Heart left ventricle (tissue), 16 donors: Measurements from ENCODE around the gene DUS1L. TPM values are rescaled to one million over a fixed set of nuclear protein-coding genes. Genes with fewer than 3 reads are reported as not detected.

Experiments used
- ATAC-seq, 4 donors: fragments of 200-7000 bp; cut with Tn5 transposase; one replicate each; pipeline ENCODE4 v1.9.1; 2020 to 2022; ENCODE audit warnings: moderate library complexity in 4 of 4, mild to moderate bottlenecking in 3 of 4, moderate number of reproducible peaks in 1 of 4
- DNase-seq, 5 donors: peaks; one replicate each; pipeline ENCODE4 v3.0.0-alpha.2; 2020
- H3K27ac ChIP-seq, 12 donors: fragments of 200-600 bp; sonication (generic) in 4 of 12; one replicate each; pipeline versions ENCODE4 v1.5.0 to v1.8.0; 2016 to 2022; ENCODE audit warnings: mild to moderate bottlenecking in 2 of 12
- H3K27me3 ChIP-seq, 9 donors: fragments of 200-600 bp; sonication (generic) in 2 of 9; one replicate each; pipeline versions ENCODE4 v1.5.1 to v1.8.0; 2016 to 2022; ENCODE audit warnings: mild to moderate bottlenecking in 3 of 9
- H3K36me3 ChIP-seq, 9 donors: fragments of 200-600 bp; sonication (generic) in 2 of 9; one replicate each; pipeline versions ENCODE4 v1.5.0 to v1.8.0; 2018 to 2022; ENCODE audit warnings: mild to moderate bottlenecking in 2 of 9
- H3K4me1 ChIP-seq, 12 donors: fragments of 200-600 bp; sonication (generic) in 4 of 12; one replicate each; pipeline versions ENCODE4 v1.5.0 to v1.8.0; 2016 to 2022; ENCODE audit warnings: mild to moderate bottlenecking in 3 of 12
- H3K4me3 ChIP-seq, 12 donors: fragments of 200-600 bp; sonication (generic) in 4 of 12; one replicate each; pipeline versions ENCODE4 v1.5.0 to v1.8.0; 2017 to 2022; ENCODE audit warnings: mild to moderate bottlenecking in 9 of 12, moderate library complexity in 4 of 12
- H3K9me3 ChIP-seq, 12 donors: fragments of 200-600 bp; sonication (generic) in 4 of 12; one replicate each; pipeline versions ENCODE4 v1.5.0 to v1.8.0; 2016 to 2022; ENCODE audit warnings: mild to moderate bottlenecking in 1 of 12
- POLR2A ChIP-seq, 2 donors: fragments of 450-650 bp; IDR thresholded peaks; one replicate each; pipeline ENCODE4 v1.6.1; 2017; ENCODE audit warnings: antibody characterized with exemption in 2 of 2, mild to moderate bottlenecking in 2 of 2, moderate library complexity in 2 of 2
- WGBS, 4 donors: extraction: QIAGEN DNeasy Blood & Tissue Kit in 2 of 4; methylation state at CpG; one replicate each; pipeline versions ENCODE4 v1.1.5 to v1.1.7; 2013 to 2018; 5-methylcytosine and 5-hydroxymethylcytosine counted together
- intact Hi-C, 10 donors: fragments of 100-400 bp; cut with DNase I; formaldehyde crosslinking; loops; one replicate each; pipeline versions ENCODE4 v1.11.1 to v1.14.2; 2022
- polyA plus RNA-seq, 2 donors: library from polyadenylated mRNA; stranded (reverse); fragments of 200-250 nt; gene quantifications; one replicate each; pipeline ENCODE4 v1.2.3, GENCODE V29; 2013
- total RNA-seq, 9 donors: library from RNA; depleted of rRNA in 2 of 9; stranded (reverse); fragments of >200 nt in 2 of 9; fragmentation: NEBNext Ultra II Directional in 3 of 9; extraction: Animal tissue kit (Norgen Biotek cat#: 25700) in 3 of 9; gene quantifications; one replicate each; pipeline versions ENCODE4 v1.1.0 to v1.2.4, GENCODE V29; 2016 to 2023
- TF ChIP-seq, protein P1 (sequence below), 12 donors: fragments of 200-600 bp; sonication (generic) in 4 of 12; IDR thresholded peaks; one replicate each; pipeline versions ENCODE4 v1.5.0 to v1.8.0; 2018 to 2022; ENCODE audit warnings: antibody characterized with exemption in 12 of 12, mild to moderate bottlenecking in 5 of 12
- donor health status: ischemic (EF 13 %, LVEDD 7.1; RV severe dilation, severe dysfunction).
- donor health status: healthy with polysubstance abuse.
- donor health status: DM: no; HTN: yes; CAD: no.
- donor health status: DM: no; HTN: no; CAD: no.
- donor health status: ischemic (EF 25% LVEDD 6.9; RV normal size, moderate dysfunction).
- donor health status: ischemic (EF 25% LVEDD 5.7; RV mildly dilated, moderate dysfunction).
- donor health status: healthy.
- donor health status: DM: yes; HTN: yes; CAD: no.
- donor health status: ischemic (EF 35%, LVEDD 5.7; RV mildly dilated, moderate dysfunction).
- donor health status: nonischemic (EF 11% LVEDD 7.7; RV severe dilation, severe dysfunction).
- donor health status: DM: yes; HTN: yes; CAD: no.
- donor health status: PGD.
- donor health status: ischemic (EF 29% LVEDD 5.4; RV normal size, mild dysfunction).
- donor health status: nonischemic (EF 23%, LVEDD 6.1; RV moderate dilation, normal function).

Gene DUS1L
- total and polyA plus RNA-seq, 11 donors, result 41.5 to 113 (median 60.4) TPM

- intact Hi-C loops, result loop anchor here in 4 of 10 donors (1.0 to 10.0 kb wide), 4 partner anchors 59 to 287 kb away; partner anchors contain the start of gene FASN (in 2 of the 4)
- TF ChIP-seq, protein P1, sequence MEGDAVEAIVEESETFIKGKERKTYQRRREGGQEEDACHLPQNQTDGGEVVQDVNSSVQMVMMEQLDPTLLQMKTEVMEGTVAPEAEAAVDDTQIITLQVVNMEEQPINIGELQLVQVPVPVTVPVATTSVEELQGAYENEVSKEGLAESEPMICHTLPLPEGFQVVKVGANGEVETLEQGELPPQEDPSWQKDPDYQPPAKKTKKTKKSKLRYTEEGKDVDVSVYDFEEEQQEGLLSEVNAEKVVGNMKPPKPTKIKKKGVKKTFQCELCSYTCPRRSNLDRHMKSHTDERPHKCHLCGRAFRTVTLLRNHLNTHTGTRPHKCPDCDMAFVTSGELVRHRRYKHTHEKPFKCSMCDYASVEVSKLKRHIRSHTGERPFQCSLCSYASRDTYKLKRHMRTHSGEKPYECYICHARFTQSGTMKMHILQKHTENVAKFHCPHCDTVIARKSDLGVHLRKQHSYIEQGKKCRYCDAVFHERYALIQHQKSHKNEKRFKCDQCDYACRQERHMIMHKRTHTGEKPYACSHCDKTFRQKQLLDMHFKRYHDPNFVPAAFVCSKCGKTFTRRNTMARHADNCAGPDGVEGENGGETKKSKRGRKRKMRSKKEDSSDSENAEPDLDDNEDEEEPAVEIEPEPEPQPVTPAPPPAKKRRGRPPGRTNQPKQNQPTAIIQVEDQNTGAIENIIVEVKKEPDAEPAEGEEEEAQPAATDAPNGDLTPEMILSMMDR (IDR thresholded peaks at IDR 0.05), result no peak
- TF ChIP-seq POLR2A (IDR thresholded peaks at IDR 0.05), result no peak
- no peak for ATAC-seq
- Histone ChIP-seq H3K36me3 (peaks cover 0 to 5% (median 0%) of the 10 kb centered on the region in 9 donors), H3K27me3 (no peaks in the 10 kb centered on the region), H3K9me3 (no peaks in the 10 kb centered on the region), H3K4me3 (peak overlapping the region in 10 of 12 donors; percentile 60 to 92 (median 73)), H3K27ac (peak overlapping the region in 11 of 12 donors; percentile 91 to 98 (median 95)), H3K4me1 (peaks cover 4 to 31% (median 14%) of the 10 kb centered on the region in 12 donors)
- WGBS, 4 donors, result 7 to 12% (median 10%) methylated on average over 10 of the region's 10 CpGs
- no peak for DNase-seq
Measured at GRCh38 chr17:82037889-82038195, 27.8 kb downstream of the DUS1L start.

- intact Hi-C loops, result loop anchor here in 4 of 10 donors (1.0 to 10.0 kb wide), 4 partner anchors 60 to 288 kb away; partner anchors contain the start of gene FASN (in 2 of the 4)
- WGBS, 4 donors, result 0 to 1% (median 1%) methylated on average over 45 to 92 of the region's 92 CpGs
- TF ChIP-seq POLR2A (IDR thresholded peaks at IDR 0.05), result peak; percentile 75 to 96
- TF ChIP-seq, protein P1 (IDR thresholded peaks at IDR 0.05), result peak; percentile 72 to 93 (median 82)
- Histone ChIP-seq H3K4me1 (peaks cover 4 to 31% (median 15%) of the 10 kb centered on the region in 12 donors), H3K27ac (peak within 1 kb of the TSS; percentile 91 to 98 (median 94)), H3K9me3 (no peaks in the 10 kb centered on the region), H3K36me3 (peaks cover 0 to 5% (median 0%) of the 10 kb centered on the region in 9 donors), H3K27me3 (peaks cover 0 to 5% (median 0%) of the 10 kb centered on the region in 9 donors), H3K4me3 (peak within 1 kb of the TSS; percentile 49 to 92 (median 73))
- DNase-seq (peak; percentile 97 to 99 (median 98)), ATAC-seq (peak; percentile 97 to 98 (median 97))
Measured at GRCh38 chr17:82037092-82037888, 28.3 kb downstream of the DUS1L start, which contains the start of gene DCXR. DCXR (minus strand) TSS chr17:82037697; CDS start chr17:82037682, 15 bp downstream.

- peaks cover 4 to 36% (median 19%) of the 10 kb centered on the region in 12 donors for H3K4me1 ChIP-seq
- DNase-seq (no peak), ATAC-seq (no peak)
- H3K9me3 ChIP-seq, result no peaks in the 10 kb centered on the region
- intact Hi-C loops, result loop anchor here in 4 of 10 donors (1.0 to 10.0 kb wide), 4 partner anchors 61 to 288 kb away; partner anchors contain the start of gene FASN (in 2 of the 4)
- TF ChIP-seq, protein P1 (IDR thresholded peaks at IDR 0.05), result no peak
- no peak for TF ChIP-seq POLR2A (IDR thresholded peaks at IDR 0.05)
- H3K36me3 ChIP-seq, result peaks cover 0 to 5% (median 0%) of the 10 kb centered on the region in 9 donors
- 36 to 58% (median 44%) methylated on average over 9 to 23 of the region's 23 CpGs for WGBS, 4 donors
- H3K27ac ChIP-seq, result peak overlapping the region; percentile 91 to 98 (median 94)
- H3K27me3 ChIP-seq, result peaks cover 0 to 9% (median 0%) of the 10 kb centered on the region in 9 donors
- peak overlapping the region; percentile 49 to 92 (median 73) for H3K4me3 ChIP-seq
Measured at GRCh38 chr17:82036634-82037091, 28.9 kb downstream of the DUS1L start.
